ENCODE results near the gene SGO2. TPM values are rescaled to one million over a fixed set of nuclear protein-coding genes. Genes with fewer than 3 reads are reported as not detected.
"Not testable (repeated sequence)": the region's sequence is repeated elsewhere in the genome, so short reads cannot be mapped to it uniquely, and the experiment has no call there.

SGO2 gene
- total and polyA plus RNA-seq, 2 donors (not counting 3 experiments of a cell fraction or from before 2014, with no cell fraction given) = 1.7 to 20.5 TPM

GRCh38 chr2:200628461-200628860, 102.5 kb downstream of the SGO2 start:
- H3K36me3 ChIP-seq (ENCODE audit: control insufficient read depth in 2 of 2, extremely low read depth in 1 of 2, insufficient read depth in 2 of 2, low read length in 2 of 2); dilution Hi-C loops (cut with MboI; ENCODE audit: extremely low pct_ligation_motif_present, low sequenced_read_pairs); H3K4me2 ChIP-seq (ENCODE audit: insufficient read depth, low read length); DNase-seq (ENCODE audit: low read depth, low spot score); H3K9me1 ChIP-seq (replicated peaks; ENCODE audit: control insufficient read depth, extremely low read depth, insufficient read depth, low read length); H3K9ac ChIP-seq (replicated peaks; ENCODE audit: extremely low read depth, insufficient read depth, low read length); H3K79me2 ChIP-seq (ENCODE audit: control insufficient read depth, insufficient read depth, low read length); POLR2A ChIA-PET; CTCF ChIA-PET; intact Hi-C loops (cut with micrococcal nuclease); H3K4me3 ChIP-seq (replicated peaks in 1 of 3; ENCODE audit: insufficient read depth in 1 of 3, low read depth in 1 of 3, low read length in 3 of 3); H3K4me1 ChIP-seq (ENCODE audit: control insufficient read depth, extremely low read depth, insufficient read depth, low read length); H2AFZ ChIP-seq (ENCODE audit: low read depth, low read length); H3K9me3 ChIP-seq (replicated peaks; ENCODE audit: control insufficient read depth, insufficient read depth, low read length); H4K20me1 ChIP-seq (replicated peaks; ENCODE audit: control insufficient read depth, extremely low read depth, insufficient read depth, low read length); H3K27ac ChIP-seq (ENCODE audit: insufficient read depth, low read depth, low read length); BruUV-seq (replicated peaks); FAIRE-seq: not testable (repeated sequence)
- H3K27me3 ChIP-seq (ENCODE audit: control insufficient read depth in 2 of 2, insufficient read depth in 2 of 2, low read length in 2 of 2) = peaks cover 2 to 11% of the 10 kb centered on the region in 2 experiments

DNA sequence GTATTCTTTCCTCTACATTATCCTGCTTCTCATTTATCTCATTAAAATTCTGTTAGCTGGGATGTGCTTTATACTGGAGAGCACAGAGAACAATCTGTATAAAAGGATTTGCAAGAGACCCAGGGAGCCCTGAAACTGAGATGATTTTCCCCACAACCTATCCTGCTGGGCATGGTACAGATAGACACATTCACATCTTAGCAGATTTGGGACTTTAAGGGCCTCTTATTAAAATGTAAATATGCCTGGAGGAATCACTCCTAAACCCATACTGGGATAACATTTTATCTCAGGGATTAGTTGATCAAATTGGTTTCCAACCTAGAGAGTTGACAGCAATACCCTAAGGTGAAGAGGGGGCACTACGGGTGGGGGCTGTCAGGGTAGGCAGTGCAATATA, 105.3 kb downstream of the SGO2 start:
- Histone ChIP-seq H3K79me2 (ENCODE audit: control insufficient read depth, insufficient read depth, low read length) (no peaks in the 10 kb centered on the region), H3K9me3 (replicated peaks; ENCODE audit: control insufficient read depth, insufficient read depth, low read length) (no peaks in the 10 kb centered on the region), H3K27ac (ENCODE audit: insufficient read depth, low read depth, low read length) (no peak overlapping the region), H3K36me3 (ENCODE audit: control insufficient read depth in 2 of 2, extremely low read depth in 1 of 2, insufficient read depth in 2 of 2, low read length in 2 of 2) (no peaks in the 10 kb centered on the region), H3K9me1 (replicated peaks; ENCODE audit: control insufficient read depth, extremely low read depth, insufficient read depth, low read length) (no peaks in the 10 kb centered on the region), H2AFZ (ENCODE audit: low read depth, low read length) (no peak overlapping the region), H3K9ac (replicated peaks; ENCODE audit: extremely low read depth, insufficient read depth, low read length) (no peak overlapping the region), H4K20me1 (replicated peaks; ENCODE audit: control insufficient read depth, extremely low read depth, insufficient read depth, low read length) (no peaks in the 10 kb centered on the region), H3K4me1 (ENCODE audit: control insufficient read depth, extremely low read depth, insufficient read depth, low read length) (no peaks in the 10 kb centered on the region), H3K27me3 (ENCODE audit: control insufficient read depth in 2 of 2, insufficient read depth in 2 of 2, low read length in 2 of 2) (peaks cover 2 to 11% of the 10 kb centered on the region in 2 experiments), H3K4me3 (replicated peaks in 1 of 3; ENCODE audit: insufficient read depth in 1 of 3, low read depth in 1 of 3, low read length in 3 of 3) (no peak overlapping the region), H3K4me2 (ENCODE audit: insufficient read depth, low read length) (no peak overlapping the region)
- FAIRE-seq = no peak
- intact Hi-C loops (cut with micrococcal nuclease) = no loop called here
- CTCF ChIA-PET = interaction anchor here (2.0 kb wide), 1 partner anchor 10 kb away, joined by 6 read pairs; no protein-coding TSS in a partner anchor
- POLR2A ChIA-PET = no interaction called here
- no TSS peak for BruUV-seq (replicated peaks)
- DNase-seq (ENCODE audit: low read depth, low spot score) = no peak
- TF ChIP-seq, protein P1, sequence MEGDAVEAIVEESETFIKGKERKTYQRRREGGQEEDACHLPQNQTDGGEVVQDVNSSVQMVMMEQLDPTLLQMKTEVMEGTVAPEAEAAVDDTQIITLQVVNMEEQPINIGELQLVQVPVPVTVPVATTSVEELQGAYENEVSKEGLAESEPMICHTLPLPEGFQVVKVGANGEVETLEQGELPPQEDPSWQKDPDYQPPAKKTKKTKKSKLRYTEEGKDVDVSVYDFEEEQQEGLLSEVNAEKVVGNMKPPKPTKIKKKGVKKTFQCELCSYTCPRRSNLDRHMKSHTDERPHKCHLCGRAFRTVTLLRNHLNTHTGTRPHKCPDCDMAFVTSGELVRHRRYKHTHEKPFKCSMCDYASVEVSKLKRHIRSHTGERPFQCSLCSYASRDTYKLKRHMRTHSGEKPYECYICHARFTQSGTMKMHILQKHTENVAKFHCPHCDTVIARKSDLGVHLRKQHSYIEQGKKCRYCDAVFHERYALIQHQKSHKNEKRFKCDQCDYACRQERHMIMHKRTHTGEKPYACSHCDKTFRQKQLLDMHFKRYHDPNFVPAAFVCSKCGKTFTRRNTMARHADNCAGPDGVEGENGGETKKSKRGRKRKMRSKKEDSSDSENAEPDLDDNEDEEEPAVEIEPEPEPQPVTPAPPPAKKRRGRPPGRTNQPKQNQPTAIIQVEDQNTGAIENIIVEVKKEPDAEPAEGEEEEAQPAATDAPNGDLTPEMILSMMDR (IDR thresholded peaks at IDR 0.05; ENCODE audit: extremely low read depth in 1 of 2, insufficient read depth in 1 of 2, low read depth in 1 of 2, low read length in 2 of 2) = no peak
- no peak for TF ChIP-seq FOS (IDR thresholded peaks at IDR 0.05; ENCODE audit: borderline replicate concordance, insufficient read depth, low read length)
- no peak for TF ChIP-seq POLR2A (IDR thresholded peaks at IDR 0.05; ENCODE audit: low read depth, low read length)
- no peak for TF ChIP-seq POLR2AphosphoS5 (IDR thresholded peaks at IDR 0.05; ENCODE audit: insufficient read depth, low read depth, low read length)
- no peak for TF ChIP-seq JUN (IDR thresholded peaks at IDR 0.05; ENCODE audit: borderline replicate concordance, insufficient read depth, insufficient read length, low read depth)
- TF ChIP-seq MYC (IDR thresholded peaks at IDR 0.05; ENCODE audit: low read depth, low read length) = no peak
- no peak for TF ChIP-seq EZH2 (IDR thresholded peaks at IDR 0.05; ENCODE audit: borderline replicate concordance, low read depth, low read length, severe bottlenecking)
- TF ChIP-seq GATA2 (IDR thresholded peaks at IDR 0.05; ENCODE audit: insufficient read depth, insufficient read length, low read depth, low read length) = no peak
- TF ChIP-seq, protein P2, sequence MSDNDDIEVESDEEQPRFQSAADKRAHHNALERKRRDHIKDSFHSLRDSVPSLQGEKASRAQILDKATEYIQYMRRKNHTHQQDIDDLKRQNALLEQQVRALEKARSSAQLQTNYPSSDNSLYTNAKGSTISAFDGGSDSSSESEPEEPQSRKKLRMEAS (IDR thresholded peaks at IDR 0.05; ENCODE audit: insufficient read depth, insufficient read length) = no peak
- dilution Hi-C loops (cut with MboI; ENCODE audit: extremely low pct_ligation_motif_present, low sequenced_read_pairs) = no loop called here
